ENCODE measurements around the gene CINP.

DNA sequence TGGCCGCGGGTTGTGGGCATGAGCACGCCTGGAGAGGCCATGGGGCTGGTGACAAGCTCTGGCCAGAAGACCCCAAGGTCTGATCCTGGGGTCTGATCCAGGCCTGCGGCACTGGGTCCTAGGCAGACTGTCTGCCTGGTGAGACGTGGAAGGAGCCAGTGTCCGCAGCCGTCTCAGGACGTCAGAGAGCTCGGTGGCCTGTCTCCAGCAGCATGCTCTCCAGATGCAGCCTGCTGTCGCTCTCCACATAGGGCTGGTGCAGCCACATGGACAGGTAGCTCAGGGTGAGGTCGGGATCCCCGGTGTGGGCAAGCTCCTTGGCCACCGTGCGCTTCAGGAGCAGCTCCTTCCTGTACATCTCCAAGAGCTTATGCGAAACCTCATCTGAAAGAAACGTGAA lies 14.3 kb downstream of the CINP start:
- TF ChIP-seq EZH2 (IDR thresholded peaks at IDR 0.05; ENCODE audit: low read depth), result no peak
- TF ChIP-seq, protein P1, sequence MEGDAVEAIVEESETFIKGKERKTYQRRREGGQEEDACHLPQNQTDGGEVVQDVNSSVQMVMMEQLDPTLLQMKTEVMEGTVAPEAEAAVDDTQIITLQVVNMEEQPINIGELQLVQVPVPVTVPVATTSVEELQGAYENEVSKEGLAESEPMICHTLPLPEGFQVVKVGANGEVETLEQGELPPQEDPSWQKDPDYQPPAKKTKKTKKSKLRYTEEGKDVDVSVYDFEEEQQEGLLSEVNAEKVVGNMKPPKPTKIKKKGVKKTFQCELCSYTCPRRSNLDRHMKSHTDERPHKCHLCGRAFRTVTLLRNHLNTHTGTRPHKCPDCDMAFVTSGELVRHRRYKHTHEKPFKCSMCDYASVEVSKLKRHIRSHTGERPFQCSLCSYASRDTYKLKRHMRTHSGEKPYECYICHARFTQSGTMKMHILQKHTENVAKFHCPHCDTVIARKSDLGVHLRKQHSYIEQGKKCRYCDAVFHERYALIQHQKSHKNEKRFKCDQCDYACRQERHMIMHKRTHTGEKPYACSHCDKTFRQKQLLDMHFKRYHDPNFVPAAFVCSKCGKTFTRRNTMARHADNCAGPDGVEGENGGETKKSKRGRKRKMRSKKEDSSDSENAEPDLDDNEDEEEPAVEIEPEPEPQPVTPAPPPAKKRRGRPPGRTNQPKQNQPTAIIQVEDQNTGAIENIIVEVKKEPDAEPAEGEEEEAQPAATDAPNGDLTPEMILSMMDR (conservative IDR thresholded peaks at IDR 0.05), result no peak

Measured in PC-9 (cell line).